Measurements from ENCODE around the gene ZHX3. TPM values are rescaled to one million over a fixed set of nuclear protein-coding genes. Genes with fewer than 3 reads are reported as not detected.
A peak's percentile ranks its signal among the peaks of the same experiment; 100 is the strongest.

Gene ZHX3
- 10 to 100 TPM; 19.9 to 25.6 TPM for total RNA-seq

- H3K4me3 ChIP-seq = peak within 1 kb of the TSS; percentile 82
- peak; percentile 97 for DNase-seq
- no peaks in the 10 kb centered on the region for H3K9me3 ChIP-seq
- H3K4me1 ChIP-seq = peaks cover 6% of the 10 kb centered on the region
- H3K36me3 ChIP-seq = no peaks in the 10 kb centered on the region
- H3K27me3 ChIP-seq = no peaks in the 10 kb centered on the region
- TF ChIP-seq CTCF (IDR thresholded peaks at IDR 0.05) = no peak
- intact Hi-C loops (cut with DNase I) = no loop called here
- H3K9ac ChIP-seq (ENCODE audit: low read depth in 2 of 2, low read length in 2 of 2) = peak within 1 kb of the TSS; percentile 87 to 92
- peak within 1 kb of the TSS; percentile 73 for H3K27ac ChIP-seq
These were observed at the start of gene ZHX3 for GRCh38 chr20:41317546-41318270. ZHX3 (minus strand) TSS chr20:41317731; CDS start chr20:41204916, 112,815 bp downstream.

- intact Hi-C loops (cut with DNase I) = no loop called here
- DNase-seq = no peak
- Histone ChIP-seq H3K27ac (no peak overlapping the region), H3K4me1 (no peaks in the 10 kb centered on the region), H3K27me3 (peaks cover 28% of the 10 kb centered on the region), H3K9me3 (no peaks in the 10 kb centered on the region), H3K4me3 (no peak overlapping the region), H3K9ac (ENCODE audit: low read depth in 2 of 2, low read length in 2 of 2) (no peak overlapping the region), H3K36me3 (no peaks in the 10 kb centered on the region)
- no peak for TF ChIP-seq CTCF (IDR thresholded peaks at IDR 0.05)
These were observed 49.8 kb upstream of the ZHX3 start for GRCh38 chr20:41367393-41367695.

DNA sequence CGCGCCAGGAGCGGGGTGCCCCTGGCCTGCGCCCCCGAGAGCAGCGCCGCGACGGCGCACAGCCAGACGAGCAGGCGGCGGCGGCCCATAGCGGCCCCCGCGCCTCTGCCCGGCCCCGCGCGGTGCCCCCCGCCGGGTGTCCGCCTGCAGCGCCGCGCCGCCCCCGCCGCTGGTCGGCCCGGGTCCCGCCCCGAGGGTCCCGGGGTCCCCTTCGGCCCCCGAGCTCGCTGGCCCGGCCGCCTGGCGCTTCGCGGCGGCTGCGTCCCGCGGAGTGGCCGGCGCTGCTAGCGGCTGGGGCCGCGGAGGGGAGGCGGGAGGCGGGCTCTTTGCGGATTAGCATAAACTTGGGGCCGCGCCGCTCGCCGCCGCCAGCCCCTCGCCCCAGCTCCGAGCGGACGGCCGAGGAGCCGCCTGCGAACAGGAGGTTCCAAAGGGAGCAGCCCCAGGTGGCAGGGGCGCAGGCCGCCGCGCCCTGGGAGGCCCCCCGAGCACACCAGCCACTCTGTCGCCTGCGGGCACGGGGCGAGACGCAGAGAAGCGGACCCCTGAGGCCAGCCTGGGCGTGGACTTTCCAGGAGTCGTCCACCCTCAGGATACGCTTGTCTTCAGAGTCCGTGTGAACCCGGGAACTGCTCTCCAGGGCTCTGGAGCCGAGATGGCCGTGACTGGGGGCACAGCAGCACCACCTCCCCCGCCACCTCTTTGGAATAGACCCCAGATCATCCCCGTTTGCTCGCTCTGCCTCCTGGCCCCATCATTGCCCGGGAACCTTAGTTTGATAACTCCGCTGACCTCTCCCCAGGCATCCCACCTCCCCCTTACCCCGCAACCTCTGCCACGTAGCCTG, 49.2 kb upstream of the ZHX3 start, which contains the start of gene EMILIN3:
TSS of gene EMILIN3 (minus strand) at position 273 of the 847 bp plus-strand sequence. CDS start at position 89, 184 bp downstream.
- intact Hi-C loops (cut with DNase I) = no loop called here
- H3K36me3 ChIP-seq = no peaks in the 10 kb centered on the region
- H3K27me3 ChIP-seq = peaks cover 28% of the 10 kb centered on the region
- TF ChIP-seq CTCF (IDR thresholded peaks at IDR 0.05) = no peak
- H3K4me1 ChIP-seq = no peaks in the 10 kb centered on the region
- DNase-seq = no peak
- H3K4me3 ChIP-seq = peak within 1 kb of the TSS; percentile 13
- H3K9me3 ChIP-seq = no peaks in the 10 kb centered on the region
- H3K27ac ChIP-seq = no peak within 1 kb of the TSS
- H3K9ac ChIP-seq (ENCODE audit: low read depth in 2 of 2, low read length in 2 of 2) = no peak within 1 kb of the TSS

DNA sequence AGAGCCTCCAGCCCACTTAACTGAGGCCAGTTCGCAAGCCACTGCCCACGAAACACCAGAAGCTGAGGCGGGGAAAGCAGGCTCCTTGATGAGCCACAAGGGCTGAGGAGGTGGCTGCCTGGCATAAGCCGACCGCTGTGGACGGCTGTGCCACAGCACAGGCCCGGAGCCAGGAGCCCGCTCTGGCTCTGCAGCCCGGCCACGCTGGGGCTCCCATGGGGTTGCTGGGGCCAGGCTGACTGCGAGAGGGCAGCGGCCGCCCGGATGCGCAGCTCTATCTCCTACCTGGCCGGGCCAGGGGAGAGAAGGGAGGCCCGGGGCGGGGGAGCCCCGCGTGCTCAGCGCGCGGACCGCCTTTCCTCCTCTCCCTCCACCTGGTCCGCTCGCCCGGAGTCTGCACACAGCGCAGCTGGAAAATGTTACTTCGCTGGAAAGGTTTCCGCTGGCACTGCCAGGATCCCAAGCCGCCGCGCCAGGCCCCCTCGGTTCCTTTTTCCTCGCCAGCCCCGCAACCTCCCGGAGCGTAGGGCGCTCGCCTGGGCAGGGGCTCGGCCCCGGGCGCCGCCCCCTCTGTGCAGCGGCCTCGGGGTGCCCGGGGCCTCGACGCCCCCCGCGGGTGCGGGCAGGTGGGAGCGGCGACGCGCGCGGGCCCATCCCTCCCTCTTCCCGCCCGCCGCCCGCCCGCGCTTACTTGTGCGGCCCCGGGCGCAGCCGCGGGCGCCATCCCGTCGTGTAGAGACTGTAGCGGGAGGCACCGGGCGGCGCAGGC, 48.4 kb upstream of the ZHX3 start:
- H3K4me3 ChIP-seq = peak overlapping the region; percentile 13

More for the DNA sequence above, 48.4 kb upstream of the ZHX3 start:
- Histone ChIP-seq H3K36me3 (no peaks in the 10 kb centered on the region), H3K9me3 (no peaks in the 10 kb centered on the region), H3K9ac (ENCODE audit: low read depth in 2 of 2, low read length in 2 of 2) (no peak overlapping the region), H3K27ac (no peak overlapping the region), H3K4me1 (no peaks in the 10 kb centered on the region), H3K27me3 (peaks cover 28% of the 10 kb centered on the region)
- no peak for TF ChIP-seq CTCF (IDR thresholded peaks at IDR 0.05)
- intact Hi-C loops (cut with DNase I) = no loop called here
- DNase-seq = no peak

Data from colonic mucosa (tissue), 4 donors.